Left ventricle myocardium inferior (tissue), 1 donor: ENCODE results near the gene STK38. TPM values are rescaled to one million over a fixed set of nuclear protein-coding genes. Genes with fewer than 3 reads are reported as not detected.

ENCODE experiments used
- DNase-seq: peaks from one replicate; pipeline ENCODE4 v3.0.0-alpha.2; 2020
- H3K27ac ChIP-seq: fragments of 200-600 bp; replicated peaks from 2 replicates; pipeline ENCODE4 v1.8.0; 2021
- H3K27me3 ChIP-seq: fragments of 200-600 bp; 2 replicates; pipeline ENCODE4 v1.8.0; 2021; ENCODE audit warnings: low read depth
- H3K36me3 ChIP-seq: fragments of 200-600 bp; 2 replicates; pipeline ENCODE4 v1.8.0; 2021
- H3K4me1 ChIP-seq: fragments of 200-600 bp; 2 replicates; pipeline ENCODE4 v1.8.0; 2021
- H3K4me3 ChIP-seq: fragments of 200-600 bp; 2 replicates; pipeline ENCODE4 v1.8.0; 2021; ENCODE audit warnings: mild to moderate bottlenecking, moderate library complexity
- H3K9me3 ChIP-seq: fragments of 200-600 bp; replicated peaks from 2 replicates; pipeline ENCODE4 v1.8.0; 2021
- CTCF ChIP-seq: fragments of 200-600 bp; IDR thresholded peaks from 2 replicates; pipeline ENCODE4 v1.8.0; 2021; ENCODE audit warnings: antibody characterized with exemption, mild to moderate bottlenecking, borderline replicate concordance
- intact Hi-C: fragments of 100-400 bp; cut with micrococcal nuclease; formaldehyde crosslinking; loops from one replicate; pipeline ENCODE4 v1.11.0; 2022
- total RNA-seq: library from RNA; stranded (reverse); fragmentation: NEBNext Ultra II Directional; extraction: Animal tissue kit (Norgen Biotek cat#: 25700); gene quantifications from one replicate; pipeline ENCODE4 v1.2.1, GENCODE V29; 2021
- donor health status: DM: no; HTN: yes; CAD: no; lungs with severe emphysema.

STK38 gene
- total RNA-seq, 1 donor from 2014 or later: 25.5 TPM

DNA sequence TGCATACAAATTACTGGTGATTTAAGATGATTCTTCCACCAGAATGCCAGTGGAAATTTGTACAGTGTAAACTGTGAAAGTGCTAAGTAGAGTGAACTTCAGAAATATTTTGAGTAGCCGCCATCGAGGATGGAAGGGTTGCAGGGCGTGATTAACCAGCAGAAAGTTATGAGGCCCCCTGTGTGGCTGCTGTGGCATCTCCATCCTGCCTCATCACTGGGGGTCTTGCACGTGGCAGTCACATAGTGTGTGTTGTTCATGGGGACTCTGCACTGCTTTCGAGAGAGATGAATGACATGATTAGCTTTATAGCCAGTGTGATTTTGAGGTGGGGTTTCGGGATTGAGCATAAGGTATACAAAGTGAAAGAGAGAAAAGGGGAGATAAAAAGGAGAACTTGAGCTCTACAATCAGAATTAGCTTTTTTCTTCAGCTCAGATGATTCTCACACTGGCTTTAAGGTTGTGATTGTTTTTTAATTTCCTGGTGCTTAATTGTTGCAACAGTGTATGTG lies 78.1 kb downstream of the STK38 start:
- Histone ChIP-seq H3K4me3 (no peak overlapping the region), H3K36me3 (peaks cover 38% of the 10 kb centered on the region), H3K9me3 (no peaks in the 10 kb centered on the region), H3K4me1 (peaks cover 7% of the 10 kb centered on the region), H3K27ac (no peak overlapping the region), H3K27me3 (no peaks in the 10 kb centered on the region)
- TF ChIP-seq CTCF: no peak
- intact Hi-C loops: no loop called here
- no peak for DNase-seq

DNA sequence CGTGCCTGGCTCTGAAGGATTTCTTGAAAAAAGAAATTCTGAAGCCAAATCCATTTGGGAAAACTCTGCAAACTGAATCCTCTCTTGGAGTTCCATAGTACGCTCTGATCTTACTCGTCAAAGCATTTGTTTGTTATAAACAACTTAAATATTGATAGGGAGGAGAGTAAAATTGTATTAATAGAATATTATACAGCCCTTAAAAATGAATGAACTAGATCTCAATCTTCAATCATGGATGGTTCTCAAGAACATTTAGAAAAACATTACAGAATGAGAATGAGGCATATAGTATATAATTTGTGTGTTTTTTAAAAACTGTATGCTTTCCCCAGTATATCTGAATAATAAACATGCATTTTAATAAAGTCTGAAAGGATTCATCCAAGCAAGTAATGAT lies 79.7 kb downstream of the STK38 start:
- intact Hi-C loops: no loop called here
- peaks cover 11% of the 10 kb centered on the region for H3K4me1 ChIP-seq
- no peak for TF ChIP-seq CTCF
- H3K27me3 ChIP-seq: no peaks in the 10 kb centered on the region
- no peak overlapping the region for H3K27ac ChIP-seq
- no peaks in the 10 kb centered on the region for H3K9me3 ChIP-seq
- peaks cover 25% of the 10 kb centered on the region for H3K36me3 ChIP-seq
- no peak overlapping the region for H3K4me3 ChIP-seq
- DNase-seq: no peak

- intact Hi-C loops: no loop called here
- H3K27ac ChIP-seq: no peak overlapping the region
- no peak for TF ChIP-seq CTCF
- no peak for DNase-seq
- H3K9me3 ChIP-seq: no peaks in the 10 kb centered on the region
- H3K4me3 ChIP-seq: no peak overlapping the region
- H3K4me1 ChIP-seq: peaks cover 42% of the 10 kb centered on the region
- H3K36me3 ChIP-seq: no peaks in the 10 kb centered on the region
- no peaks in the 10 kb centered on the region for H3K27me3 ChIP-seq
These were observed 83.0 kb downstream of the STK38 start for GRCh38 chr6:36464233-36464632.

- Histone ChIP-seq H3K4me3 (no peak overlapping the region), H3K4me1 (peaks cover 41% of the 10 kb centered on the region), H3K27ac (no peak overlapping the region), H3K9me3 (no peaks in the 10 kb centered on the region), H3K36me3 (no peaks in the 10 kb centered on the region), H3K27me3 (no peaks in the 10 kb centered on the region)
- TF ChIP-seq CTCF: no peak
- intact Hi-C loops: no loop called here
- DNase-seq: no peak
These were observed 83.6 kb downstream of the STK38 start for GRCh38 chr6:36463676-36464075.

- no peak for DNase-seq
- H3K4me1 ChIP-seq: peaks cover 41% of the 10 kb centered on the region
- H3K4me3 ChIP-seq: no peak overlapping the region
- no peaks in the 10 kb centered on the region for H3K9me3 ChIP-seq
- H3K27ac ChIP-seq: no peak overlapping the region
- TF ChIP-seq CTCF: no peak
- H3K36me3 ChIP-seq: no peaks in the 10 kb centered on the region
- H3K27me3 ChIP-seq: no peaks in the 10 kb centered on the region
- intact Hi-C loops: no loop called here
These were observed 85.6 kb downstream of the STK38 start for GRCh38 chr6:36461646-36462045.
